Stimulated activated CD4-positive, alpha-beta T cell treated with anti-CD3 and anti-CD28 coated beads, Interleukin-2, amount 100 ng/mL, for 24 hours (primary cell): ENCODE results near the gene ZNF519.

ENCODE experiments used
- DNase-seq, 2 donors: peaks; one replicate each; pipeline ENCODE4 v3.0.0-alpha.2; 2020

ZNF519 gene

GRCh38 chr18:14092625-14093306, 39.5 kb downstream of the ZNF519 start:
- no peak for DNase-seq

GRCh38 chr18:14089781-14090180, 42.5 kb downstream of the ZNF519 start:
- DNase-seq: no peak

GRCh38 chr18:14089191-14089590, 43.0 kb downstream of the ZNF519 start:
- DNase-seq: no peak

GRCh38 chr18:14086458-14087231, 45.6 kb downstream of the ZNF519 start:
- DNase-seq: no peak

- DNase-seq: no peak
Observed at GRCh38 chr18:14085770-14086457, 46.3 kb downstream of the ZNF519 start.

GRCh38 chr18:14075196-14075595, 57.0 kb downstream of the ZNF519 start:
- no peak for DNase-seq

GRCh38 chr18:14074187-14074586, 58.0 kb downstream of the ZNF519 start:
- no peak for DNase-seq

GRCh38 chr18:14053661-14054060, 78.6 kb downstream of the ZNF519 start:
- DNase-seq: no peak
